ENCODE data around the gene FTO.

- TF ChIP-seq CTCF (IDR thresholded peaks at IDR 0.05; ENCODE audit: poor library complexity) (no peak), EZH2 (IDR thresholded peaks at IDR 0.05; ENCODE audit: borderline replicate concordance) (no peak)
Observed at GRCh38 chr16:54099627-54100026, 395.7 kb downstream of the FTO start.

Measured in hepatocyte (in vitro differentiated cells).